Fibroblast of villous mesenchyme (primary cell): ENCODE data around the gene EFS. TPM values are rescaled to one million over a fixed set of nuclear protein-coding genes. Genes with fewer than 3 reads are reported as not detected.

Experiments
- DNase-seq: peaks from one replicate; pipeline ENCODE4 v3.0.0-alpha.2; 2010; ENCODE audit warnings: low read depth
- H3K4me3 ChIP-seq: 2 replicates; pipeline ENCODE4 v1.5.1; 2011; ENCODE audit warnings: low read depth, mild to moderate bottlenecking, low read length
- total RNA-seq: library from RNA; depleted of rRNA; stranded (reverse); fragments of >200 nt; gene quantifications from 2 replicates; pipeline ENCODE4 v1.2.3, GENCODE V29; 2012
- TF ChIP-seq, protein P1 (sequence below): IDR thresholded peaks from 2 replicates; pipeline ENCODE4 v1.5.1; 2012; ENCODE audit warnings: low read depth, mild to moderate bottlenecking, low read length; ENCODE audit not compliant: insufficient read depth

EFS gene
- total RNA-seq, 1 donor = 7.8 TPM

DNA sequence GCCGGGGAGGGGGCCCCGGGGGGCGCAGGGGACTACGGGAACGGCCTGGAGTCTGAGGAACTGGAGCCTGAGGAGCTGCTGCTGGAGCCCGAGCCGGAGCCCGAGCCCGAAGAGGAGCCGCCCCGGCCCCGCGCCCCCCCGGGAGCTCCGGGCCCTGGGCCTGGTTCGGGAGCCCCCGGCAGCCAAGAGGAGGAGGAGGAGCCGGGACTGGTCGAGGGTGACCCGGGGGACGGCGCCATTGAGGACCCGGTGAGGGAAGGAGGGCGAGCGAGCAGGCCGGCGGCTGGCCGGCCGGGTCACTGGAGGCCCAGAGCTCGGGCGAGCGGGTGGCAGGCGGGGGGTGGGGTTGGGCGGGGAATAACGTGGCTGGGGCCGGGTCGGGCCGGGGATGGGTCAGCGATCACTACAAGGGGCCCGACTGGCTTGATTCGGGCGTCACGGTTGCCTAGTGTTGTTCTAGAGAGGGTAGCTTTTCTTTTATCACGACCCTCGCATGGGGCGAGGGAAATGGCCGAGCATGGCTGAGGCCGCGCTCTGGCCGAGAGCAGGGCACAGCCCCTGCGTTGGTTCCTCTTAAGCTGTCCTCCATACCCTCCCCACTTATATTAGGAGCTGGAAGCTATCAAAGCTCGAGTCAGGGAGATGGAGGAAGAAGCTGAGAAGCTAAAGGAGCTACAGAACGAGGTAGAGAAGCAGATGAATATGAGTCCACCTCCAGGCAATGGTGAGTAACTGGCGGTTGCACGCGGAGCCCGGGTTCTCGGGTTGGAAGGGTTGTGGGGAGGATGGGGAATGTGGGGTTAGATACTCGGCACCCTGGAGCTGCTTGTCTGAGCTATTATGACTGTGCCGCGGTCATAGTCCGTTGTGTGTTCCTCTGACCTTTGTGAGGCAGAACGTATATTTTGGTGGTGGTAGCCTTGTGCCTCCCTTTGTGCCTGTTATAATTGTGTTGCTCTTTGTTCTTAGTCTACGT, 43.1 kb downstream of the EFS start:
- H3K4me3 ChIP-seq = peak overlapping the region; percentile 90
- TF ChIP-seq, protein P1, sequence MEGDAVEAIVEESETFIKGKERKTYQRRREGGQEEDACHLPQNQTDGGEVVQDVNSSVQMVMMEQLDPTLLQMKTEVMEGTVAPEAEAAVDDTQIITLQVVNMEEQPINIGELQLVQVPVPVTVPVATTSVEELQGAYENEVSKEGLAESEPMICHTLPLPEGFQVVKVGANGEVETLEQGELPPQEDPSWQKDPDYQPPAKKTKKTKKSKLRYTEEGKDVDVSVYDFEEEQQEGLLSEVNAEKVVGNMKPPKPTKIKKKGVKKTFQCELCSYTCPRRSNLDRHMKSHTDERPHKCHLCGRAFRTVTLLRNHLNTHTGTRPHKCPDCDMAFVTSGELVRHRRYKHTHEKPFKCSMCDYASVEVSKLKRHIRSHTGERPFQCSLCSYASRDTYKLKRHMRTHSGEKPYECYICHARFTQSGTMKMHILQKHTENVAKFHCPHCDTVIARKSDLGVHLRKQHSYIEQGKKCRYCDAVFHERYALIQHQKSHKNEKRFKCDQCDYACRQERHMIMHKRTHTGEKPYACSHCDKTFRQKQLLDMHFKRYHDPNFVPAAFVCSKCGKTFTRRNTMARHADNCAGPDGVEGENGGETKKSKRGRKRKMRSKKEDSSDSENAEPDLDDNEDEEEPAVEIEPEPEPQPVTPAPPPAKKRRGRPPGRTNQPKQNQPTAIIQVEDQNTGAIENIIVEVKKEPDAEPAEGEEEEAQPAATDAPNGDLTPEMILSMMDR = no peak
- peak; percentile 42 for DNase-seq

DNA sequence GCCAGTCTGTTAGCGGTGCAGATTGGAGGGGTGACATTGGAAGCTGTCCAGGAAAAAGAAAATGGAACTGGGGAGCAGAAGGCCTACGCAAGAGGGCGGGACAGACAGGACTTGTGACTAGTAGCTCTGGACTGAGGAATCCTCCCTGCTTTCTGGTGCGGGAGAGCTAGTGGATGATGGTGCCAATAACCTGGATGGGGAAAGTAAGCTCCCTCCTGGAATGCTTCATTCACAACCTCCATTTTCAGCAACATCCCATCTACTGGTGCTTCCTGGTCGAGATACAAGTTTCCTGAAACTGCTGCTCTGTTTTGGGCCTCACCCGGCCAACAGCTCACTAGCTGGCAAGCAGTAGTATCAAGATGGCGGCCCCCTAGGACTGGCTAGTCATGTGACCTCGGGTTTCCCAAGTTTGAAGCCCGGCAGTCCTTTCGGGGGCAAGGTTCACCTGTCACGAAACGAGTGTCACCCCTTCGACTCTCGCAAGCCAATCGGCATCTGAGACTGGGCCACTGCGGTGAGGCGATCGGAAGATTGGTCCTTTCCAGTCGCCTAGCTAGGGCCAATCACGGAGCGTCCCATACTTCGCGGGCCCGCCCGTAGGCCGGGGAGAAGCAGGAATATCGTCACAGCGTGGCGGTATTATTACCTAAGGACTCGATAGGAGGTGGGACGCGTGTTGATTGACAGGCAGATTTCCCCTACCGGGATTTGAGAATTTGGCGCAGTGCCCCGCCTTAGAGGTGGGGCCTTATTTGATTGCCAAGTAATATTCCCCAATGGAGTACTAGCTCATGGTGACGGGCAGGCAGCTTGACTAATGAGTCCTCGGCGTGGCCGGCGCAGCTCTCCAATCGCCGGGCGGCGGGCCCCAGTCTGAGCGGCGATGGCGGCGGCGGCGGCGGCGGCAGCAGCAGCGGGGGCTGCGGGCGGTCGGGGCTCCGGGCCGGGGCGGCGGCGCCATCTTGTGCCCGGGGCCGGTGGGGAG, 44.1 kb downstream of the EFS start, which contains the start of gene PABPN1:
TSS of gene PABPN1 (plus strand) at position 874 of the 988 bp plus-strand sequence. CDS start at position 887, 13 bp downstream.
- TF ChIP-seq, protein P1 = no peak
- peak; percentile 100 for DNase-seq
- H3K4me3 ChIP-seq = peak within 1 kb of the TSS; percentile 90

DNA sequence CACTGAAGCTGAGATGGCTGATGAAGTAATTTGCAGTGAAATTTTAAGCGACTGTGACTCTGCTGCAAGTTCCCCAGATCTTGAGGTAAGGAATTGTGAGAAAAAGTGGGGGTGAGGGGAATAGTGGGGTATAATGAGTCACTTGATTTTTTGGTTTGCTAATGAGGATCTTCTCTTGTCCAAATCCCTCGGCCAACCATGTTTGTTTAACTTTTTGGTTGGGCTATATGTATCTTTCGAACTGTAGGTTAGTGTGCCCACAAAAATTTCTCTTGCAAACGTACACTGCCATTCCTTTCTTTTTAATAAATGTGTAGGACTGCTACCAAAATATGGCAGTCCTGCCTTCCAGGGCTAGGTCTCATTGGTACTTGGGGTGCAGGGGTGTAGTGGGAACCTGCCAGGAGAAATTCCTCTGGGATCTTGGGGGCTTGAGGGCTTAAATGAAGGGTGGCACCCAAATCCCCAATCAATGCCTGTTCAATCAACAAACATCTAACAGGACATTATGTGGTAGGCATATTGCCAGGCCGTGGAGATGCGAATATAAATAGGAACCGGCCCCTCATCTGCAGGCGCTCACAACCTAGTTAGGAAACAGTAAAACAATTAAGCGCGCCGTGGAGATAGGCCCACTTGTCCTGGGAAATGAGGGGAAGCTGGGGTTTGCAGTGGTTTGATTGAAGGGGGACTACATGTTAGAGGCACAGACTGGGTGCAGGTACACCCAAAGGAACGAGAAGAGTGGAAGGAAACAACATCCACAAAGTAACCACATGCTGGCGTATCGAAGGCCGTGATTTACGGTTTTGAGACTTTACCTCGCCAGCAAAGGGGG, 45.0 kb downstream of the EFS start:
- TF ChIP-seq, protein P1 = no peak
- no peak for DNase-seq
- peak overlapping the region; percentile 54 for H3K4me3 ChIP-seq

DNA sequence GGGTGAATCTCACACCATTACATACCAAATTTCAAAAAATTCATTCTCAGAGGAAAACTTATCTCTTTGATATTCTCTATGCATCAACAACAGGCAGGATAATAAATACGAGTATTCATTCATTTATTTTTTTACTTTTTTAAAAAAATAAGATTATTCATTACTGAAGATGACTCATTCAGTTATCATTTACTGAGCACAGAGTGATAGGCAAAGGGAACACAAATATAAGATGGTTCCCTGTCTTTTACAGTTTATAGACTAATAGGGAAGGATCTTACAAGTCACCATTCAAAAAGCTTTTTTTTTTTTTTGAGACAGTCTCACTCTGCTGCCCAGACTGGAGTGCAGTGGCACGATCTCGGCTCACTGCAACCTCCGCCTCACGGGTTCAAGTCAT, 48.7 kb downstream of the EFS start:
- TF ChIP-seq, protein P1 = no peak
- no peak overlapping the region for H3K4me3 ChIP-seq
- DNase-seq = no peak

DNA sequence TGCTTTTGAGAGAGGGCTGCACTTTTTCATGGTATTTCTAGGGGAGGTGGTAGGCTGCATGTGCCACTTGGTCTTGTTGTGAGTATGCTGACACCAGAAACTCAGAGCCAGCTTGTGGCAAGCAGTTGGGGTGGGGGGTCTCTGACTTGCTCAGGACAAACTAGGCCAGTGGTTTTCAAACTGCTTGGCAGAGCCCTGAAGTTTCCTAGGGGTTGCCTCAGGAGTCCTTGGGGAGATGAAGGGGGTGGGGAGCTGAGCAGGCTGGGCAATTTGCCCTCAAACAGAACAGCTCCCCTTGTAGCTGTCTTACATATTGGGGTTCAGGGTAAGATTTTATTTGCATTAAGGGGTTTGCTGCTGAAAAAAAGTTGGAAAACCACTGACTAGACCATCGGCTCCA, 54.4 kb downstream of the EFS start:
- TF ChIP-seq, protein P1 = no peak
- no peak overlapping the region for H3K4me3 ChIP-seq
- no peak for DNase-seq
